GM12875 (cell line): ENCODE data around the gene CYP4F12.

Experiments
- H3K4me3 ChIP-seq: one replicate; pipeline ENCODE4 v1.5.1; 2011; ENCODE audit warnings: low read depth, low read length, control low read depth
- CTCF ChIP-seq: IDR thresholded peaks from 2 replicates; pipeline ENCODE4 v1.5.1; 2011; ENCODE audit warnings: low read depth, mild to moderate bottlenecking, control low read depth, inconsistent platforms, low read length, moderate library complexity, borderline replicate concordance; ENCODE audit not compliant: insufficient read depth

Gene CYP4F12

GRCh38 chr19:15680478-15681322, 7.8 kb downstream of the CYP4F12 start:
- no peak overlapping the region for H3K4me3 ChIP-seq
- no peak for TF ChIP-seq CTCF

- H3K4me3 ChIP-seq, result no peak overlapping the region
- TF ChIP-seq CTCF, result no peak
Observed at GRCh38 chr19:15683411-15683810, 10.5 kb downstream of the CYP4F12 start.

- no peak for TF ChIP-seq CTCF
- no peak overlapping the region for H3K4me3 ChIP-seq
Observed at GRCh38 chr19:15684828-15685227, 11.9 kb downstream of the CYP4F12 start.

GRCh38 chr19:15696654-15697194, 23.8 kb downstream of the CYP4F12 start:
- no peak for TF ChIP-seq CTCF
- H3K4me3 ChIP-seq, result no peak overlapping the region

GRCh38 chr19:15701757-15702533, 29.1 kb downstream of the CYP4F12 start:
- no peak overlapping the region for H3K4me3 ChIP-seq
- no peak for TF ChIP-seq CTCF

GRCh38 chr19:15702534-15702930, 29.6 kb downstream of the CYP4F12 start:
- TF ChIP-seq CTCF, result no peak
- no peak overlapping the region for H3K4me3 ChIP-seq
